NCI-H2107 treated with DMSO at 0.1 percent for 48 hours (cell line): Measurements from ENCODE around the gene BAIAP2.

Source experiments
- DNase-seq: peaks from one replicate; lab custom pipeline; 2025; ENCODE audit not compliant: unreplicated experiment; lab: John Stamatoyannopoulos, UW

The BAIAP2 gene

GRCh38 chr17:81102869-81103268, 67.9 kb downstream of the BAIAP2 start:
- no peak for DNase-seq

- no peak for DNase-seq
Measured at GRCh38 chr17:81103379-81103778, 68.4 kb downstream of the BAIAP2 start.

DNA sequence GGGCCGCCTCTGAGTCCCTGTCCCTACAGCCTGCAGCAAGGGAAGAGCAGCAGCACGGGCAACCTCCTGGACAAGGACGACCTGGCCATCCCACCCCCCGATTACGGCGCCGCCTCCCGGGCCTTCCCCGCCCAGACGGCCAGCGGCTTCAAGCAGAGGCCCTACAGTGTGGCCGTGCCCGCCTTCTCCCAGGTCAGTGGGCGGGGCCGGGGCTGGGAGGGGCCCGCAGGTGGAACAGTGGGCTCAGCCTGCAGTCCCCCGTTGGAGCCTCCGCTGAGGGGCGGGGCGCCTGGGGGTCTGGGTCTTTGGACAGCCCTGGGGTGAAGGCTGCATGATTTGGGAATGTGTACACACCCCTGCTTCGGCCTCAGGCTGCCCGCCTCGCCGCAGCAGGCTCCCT, 71.8 kb downstream of the BAIAP2 start:
- no peak for DNase-seq

DNA sequence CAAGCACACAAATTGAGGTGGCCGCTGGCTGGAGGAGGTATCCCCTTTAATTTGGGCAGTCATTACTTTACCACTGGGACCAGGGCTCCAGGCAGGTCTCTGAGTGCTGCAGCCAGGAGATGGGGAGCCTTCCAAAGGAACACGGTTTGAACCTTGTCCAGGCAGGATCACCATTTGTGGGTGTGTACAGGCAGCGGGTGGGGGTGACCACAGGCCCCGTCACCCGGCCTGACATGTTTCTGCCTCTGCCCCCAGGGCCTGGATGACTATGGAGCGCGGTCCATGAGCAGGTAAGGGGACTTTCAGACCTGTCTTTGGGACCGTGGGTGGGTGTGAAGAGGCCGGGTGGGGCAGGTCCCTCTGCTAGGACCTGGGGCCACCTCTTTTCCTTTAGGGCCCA, 73.3 kb downstream of the BAIAP2 start:
- DNase-seq: no peak

DNA sequence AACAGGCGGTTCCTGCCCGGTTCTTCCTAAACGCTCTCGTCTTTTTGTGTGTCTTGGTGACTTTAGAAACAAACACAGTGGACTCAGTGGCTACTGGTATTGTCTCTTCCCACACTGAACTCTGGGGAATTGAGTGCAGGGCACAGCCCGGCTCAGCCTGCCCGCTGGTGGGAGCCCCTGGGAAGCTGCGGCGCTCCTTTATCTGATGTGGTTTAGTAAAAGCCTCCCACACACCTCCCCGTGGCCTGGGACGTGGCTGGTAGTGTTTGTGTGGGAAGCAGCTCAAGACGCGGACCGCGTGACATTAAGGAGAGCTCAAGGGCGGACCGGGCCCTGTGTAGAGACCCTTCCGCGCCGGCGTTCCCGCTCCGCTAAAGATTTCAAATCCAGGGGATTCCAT, 75.0 kb downstream of the BAIAP2 start:
- no peak for DNase-seq

- DNase-seq: no peak
Measured at GRCh38 chr17:81110488-81111040, 75.6 kb downstream of the BAIAP2 start.

DNA sequence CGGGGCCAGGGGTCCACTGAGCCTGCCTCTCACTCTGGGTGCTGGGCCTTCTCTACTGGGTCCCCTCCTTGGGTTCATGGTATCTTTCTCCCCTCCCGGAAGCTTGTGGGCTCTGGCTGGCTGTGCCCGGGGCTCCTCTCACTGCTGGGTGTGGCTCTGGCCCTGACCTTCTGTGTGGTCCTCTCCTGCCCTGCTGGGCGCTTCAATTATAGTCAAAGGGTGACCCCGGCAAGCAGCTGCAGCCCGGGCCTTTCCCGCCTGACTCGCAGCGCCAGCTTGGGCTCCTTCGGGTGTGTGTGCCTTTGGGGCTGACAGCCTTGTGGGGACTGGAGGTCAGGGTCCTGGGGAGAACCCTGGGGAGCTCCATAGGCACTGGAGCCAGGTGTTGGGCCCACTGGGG, 76.1 kb downstream of the BAIAP2 start:
- DNase-seq: no peak

GRCh38 chr17:81112450-81112849, 77.5 kb downstream of the BAIAP2 start:
- DNase-seq: no peak

DNA sequence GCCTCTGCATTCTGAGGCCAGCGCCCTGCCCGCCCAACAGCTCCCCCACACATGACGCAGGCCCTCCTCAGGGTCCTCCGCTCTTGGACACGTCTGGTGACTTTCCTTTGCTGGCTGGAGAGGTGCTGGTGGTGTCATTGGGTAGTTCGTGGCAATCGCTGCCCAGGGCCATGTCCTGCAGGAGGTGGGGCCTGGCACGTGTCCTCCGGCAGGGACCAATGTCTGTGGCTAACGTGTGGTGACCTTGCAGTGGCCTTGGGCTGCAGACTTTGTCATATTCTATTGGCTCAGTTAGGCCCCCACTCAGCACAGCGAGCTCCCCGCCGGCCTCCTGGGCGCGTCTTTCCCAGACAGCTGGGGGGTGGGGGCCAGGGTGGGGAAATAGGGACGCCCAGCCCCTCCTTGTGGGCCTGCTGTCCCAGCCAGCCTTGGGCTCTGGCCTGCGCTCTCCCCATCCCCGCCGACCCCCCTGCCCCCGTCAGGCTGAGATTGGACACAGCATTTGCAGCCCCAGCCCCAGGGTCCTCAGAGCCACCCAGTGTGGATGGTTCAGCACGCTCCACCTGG, 78.3 kb downstream of the BAIAP2 start:
- DNase-seq: no peak

GRCh38 chr17:81114351-81115093, 79.6 kb downstream of the BAIAP2 start:
- DNase-seq: no peak

DNA sequence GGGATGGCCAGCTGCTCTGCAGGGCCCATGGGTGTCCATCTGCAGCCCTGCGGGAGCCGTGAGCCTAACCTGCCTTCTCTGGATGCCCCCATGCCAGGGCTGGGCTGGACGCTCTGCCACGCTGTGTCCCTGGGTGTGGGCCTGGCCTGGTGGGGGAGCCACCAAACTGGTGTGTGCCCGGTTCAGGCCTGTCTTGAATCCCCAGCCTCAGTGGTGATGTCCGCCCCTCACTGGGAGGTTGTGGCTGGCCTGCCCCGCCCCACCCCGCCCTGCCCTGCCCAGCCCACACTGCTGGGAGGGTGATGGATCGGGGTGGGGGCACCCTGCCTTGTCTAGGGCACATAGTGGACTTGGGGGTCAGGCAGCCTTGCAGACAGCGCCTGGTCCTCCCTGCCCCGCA, 80.3 kb downstream of the BAIAP2 start:
- DNase-seq: no peak

DNA sequence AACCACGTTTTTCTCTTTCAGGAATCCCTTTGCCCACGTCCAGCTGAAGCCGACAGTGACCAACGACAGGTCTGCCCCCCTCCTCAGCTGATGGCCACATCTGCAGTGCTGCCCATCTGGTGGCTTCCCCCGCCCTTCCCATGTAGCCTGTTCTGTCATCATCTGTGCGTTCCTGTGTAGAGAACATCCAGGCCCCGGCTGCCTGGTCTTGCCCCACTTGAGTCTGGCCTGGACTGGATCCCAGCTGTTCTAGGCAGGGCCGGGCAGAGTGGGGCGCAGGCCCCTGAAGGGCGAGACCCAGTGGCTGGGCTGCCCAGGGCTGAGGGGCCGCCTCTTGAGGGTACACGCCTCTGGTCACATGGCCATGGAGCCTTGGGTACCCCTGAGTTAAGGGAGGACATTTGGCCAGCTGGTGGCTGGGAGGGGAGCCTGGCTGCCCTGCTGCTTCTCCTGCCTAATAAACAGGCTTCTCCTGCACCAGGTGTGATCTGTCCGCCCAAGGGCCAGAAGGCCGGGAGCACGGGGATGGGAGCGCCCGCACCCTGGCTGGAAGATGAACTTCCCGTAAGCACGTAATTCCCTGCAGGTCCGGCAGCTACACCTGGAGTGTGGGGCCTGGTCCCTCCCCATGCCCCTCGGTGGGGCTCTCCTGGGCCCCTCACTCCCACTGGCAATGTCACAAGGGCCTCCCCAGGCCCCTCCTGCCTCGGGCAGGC, 81.0 kb downstream of the BAIAP2 start:
- DNase-seq: no peak

DNA sequence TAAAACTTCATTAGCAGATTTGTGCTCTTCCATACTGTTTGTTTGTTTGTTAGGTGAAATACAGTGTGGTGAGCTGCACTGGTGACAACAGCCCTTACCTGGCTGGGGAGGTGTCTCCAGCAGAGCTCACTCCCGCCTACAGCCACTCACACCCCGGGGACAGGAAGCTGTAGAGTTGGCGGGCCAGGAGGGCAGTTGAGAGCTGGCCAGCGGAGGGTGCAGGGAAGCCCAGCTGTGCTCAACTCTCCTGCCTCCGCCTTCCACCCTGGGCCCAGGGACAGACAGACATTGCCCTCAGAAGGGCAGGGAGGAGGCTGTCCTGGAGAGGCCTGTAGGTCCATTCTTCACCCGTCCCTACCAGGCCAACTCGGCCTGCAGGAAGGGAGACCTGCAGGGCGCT, 81.8 kb downstream of the BAIAP2 start:
- no peak for DNase-seq

- DNase-seq: no peak
Measured at GRCh38 chr17:81117672-81118198, 82.8 kb downstream of the BAIAP2 start.

GRCh38 chr17:81118308-81119221, 83.6 kb downstream of the BAIAP2 start:
- DNase-seq: no peak

GRCh38 chr17:81119223-81120148, 84.5 kb downstream of the BAIAP2 start:
- no peak for DNase-seq

DNA sequence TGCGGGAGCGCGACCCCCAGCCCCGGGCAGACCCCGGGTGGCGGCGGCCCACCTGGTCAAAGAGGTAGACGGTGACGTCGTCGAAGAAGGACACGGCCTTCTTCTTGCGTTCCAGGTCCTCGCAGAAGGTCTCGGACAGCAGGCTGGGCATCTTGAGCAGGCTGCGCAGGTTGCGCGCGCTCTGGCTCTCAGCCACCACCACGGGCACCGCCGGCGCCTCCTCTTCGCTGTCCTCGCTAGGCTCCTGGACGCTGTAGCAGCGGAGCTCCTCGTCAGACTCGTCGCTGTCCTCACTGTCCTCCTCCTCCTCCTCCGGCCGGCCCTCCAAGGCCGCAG, 85.2 kb downstream of the BAIAP2 start:
- no peak for DNase-seq

GRCh38 chr17:81120695-81121621, 86.0 kb downstream of the BAIAP2 start:
- DNase-seq: no peak
